ENCODE results near the gene AKAP13.

The AKAP13 gene

DNA sequence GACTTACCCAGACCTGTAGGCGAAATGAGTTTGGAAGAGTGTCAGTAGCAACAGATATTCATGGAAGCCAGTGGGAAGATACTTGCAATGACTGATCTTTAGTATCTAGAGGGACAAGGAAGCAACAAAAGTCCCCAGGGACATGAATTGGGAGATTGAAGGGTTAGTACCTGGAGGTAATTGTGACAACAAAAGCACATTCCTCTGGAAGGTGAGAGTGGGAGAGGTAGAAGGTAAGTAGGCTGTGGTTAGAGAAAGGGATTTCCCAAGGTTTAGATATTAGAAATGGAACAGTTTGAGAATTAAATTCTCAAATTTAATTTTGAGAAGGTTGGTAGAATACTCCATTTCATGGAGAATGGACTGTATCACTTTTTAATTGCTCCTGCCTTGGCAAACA is 191.4 kb downstream of the AKAP13 start:
- CTCF ChIA-PET: interaction anchor here (1.0 kb wide), 1 partner anchor 12 kb away, joined by 3 read pairs; no protein-coding TSS in a partner anchor
- no peak overlapping the region for H3K4me3 ChIP-seq (ENCODE audit: low read depth, low read length)
- no peak for DNase-seq (ENCODE audit: low read depth, low spot score)
- POLR2A ChIA-PET: no interaction called here
- TF ChIP-seq, protein P1, sequence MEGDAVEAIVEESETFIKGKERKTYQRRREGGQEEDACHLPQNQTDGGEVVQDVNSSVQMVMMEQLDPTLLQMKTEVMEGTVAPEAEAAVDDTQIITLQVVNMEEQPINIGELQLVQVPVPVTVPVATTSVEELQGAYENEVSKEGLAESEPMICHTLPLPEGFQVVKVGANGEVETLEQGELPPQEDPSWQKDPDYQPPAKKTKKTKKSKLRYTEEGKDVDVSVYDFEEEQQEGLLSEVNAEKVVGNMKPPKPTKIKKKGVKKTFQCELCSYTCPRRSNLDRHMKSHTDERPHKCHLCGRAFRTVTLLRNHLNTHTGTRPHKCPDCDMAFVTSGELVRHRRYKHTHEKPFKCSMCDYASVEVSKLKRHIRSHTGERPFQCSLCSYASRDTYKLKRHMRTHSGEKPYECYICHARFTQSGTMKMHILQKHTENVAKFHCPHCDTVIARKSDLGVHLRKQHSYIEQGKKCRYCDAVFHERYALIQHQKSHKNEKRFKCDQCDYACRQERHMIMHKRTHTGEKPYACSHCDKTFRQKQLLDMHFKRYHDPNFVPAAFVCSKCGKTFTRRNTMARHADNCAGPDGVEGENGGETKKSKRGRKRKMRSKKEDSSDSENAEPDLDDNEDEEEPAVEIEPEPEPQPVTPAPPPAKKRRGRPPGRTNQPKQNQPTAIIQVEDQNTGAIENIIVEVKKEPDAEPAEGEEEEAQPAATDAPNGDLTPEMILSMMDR (IDR thresholded peaks at IDR 0.05; ENCODE audit: insufficient read depth, low read length, missing control alignments): no peak

- ChIA-PET CTCF (interaction anchor here (1.0 to 1.5 kb wide), 2 partner anchors 28 to 245 kb away, joined by 3 read pairs; no protein-coding TSS in a partner anchor), POLR2A (no interaction called here)
- no peak for DNase-seq (ENCODE audit: low read depth, low spot score)
- no peak overlapping the region for H3K4me3 ChIP-seq (ENCODE audit: low read depth, low read length)
- TF ChIP-seq, protein P1 (IDR thresholded peaks at IDR 0.05; ENCODE audit: insufficient read depth, low read length, missing control alignments): no peak
These were observed 196.0 kb downstream of the AKAP13 start for GRCh38 chr15:85576392-85576791.

GRCh38 chr15:85578941-85579701 is 198.7 kb downstream of the AKAP13 start:
- POLR2A ChIA-PET: no interaction called here
- no peak for DNase-seq (ENCODE audit: low read depth, low spot score)
- H3K4me3 ChIP-seq (ENCODE audit: low read depth, low read length): no peak overlapping the region
- TF ChIP-seq, protein P1 (IDR thresholded peaks at IDR 0.05; ENCODE audit: insufficient read depth, low read length, missing control alignments): no peak
- CTCF ChIA-PET: no interaction called here

- no peak overlapping the region for H3K4me3 ChIP-seq (ENCODE audit: low read depth, low read length)
- CTCF ChIA-PET: interaction anchor here (0.9 kb wide), 1 partner anchor 75 kb away, joined by 3 read pairs; no protein-coding TSS in a partner anchor
- POLR2A ChIA-PET: no interaction called here
- no peak for DNase-seq (ENCODE audit: low read depth, low spot score)
- TF ChIP-seq, protein P1 (IDR thresholded peaks at IDR 0.05; ENCODE audit: insufficient read depth, low read length, missing control alignments): no peak
These were observed 199.7 kb downstream of the AKAP13 start for GRCh38 chr15:85579957-85580694.

DNA sequence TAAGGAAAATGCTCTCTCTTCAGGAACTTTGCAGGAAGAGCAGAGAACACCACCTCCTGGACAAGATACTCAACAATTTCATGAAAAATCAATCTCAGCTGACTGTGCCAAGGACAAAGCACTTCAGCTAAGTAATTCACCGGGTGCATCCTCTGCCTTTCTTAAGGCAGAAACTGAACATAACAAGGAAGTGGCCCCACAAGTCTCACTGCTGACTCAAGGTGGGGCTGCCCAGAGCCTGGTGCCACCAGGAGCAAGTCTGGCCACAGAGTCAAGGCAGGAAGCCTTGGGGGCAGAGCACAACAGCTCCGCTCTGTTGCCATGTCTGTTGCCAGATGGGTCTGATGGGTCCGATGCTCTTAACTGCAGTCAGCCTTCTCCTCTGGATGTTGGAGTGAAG is 200.5 kb downstream of the AKAP13 start:
- CTCF ChIA-PET: interaction anchor here (0.9 kb wide), 1 partner anchor 76 kb away, joined by 3 read pairs; no protein-coding TSS in a partner anchor
- DNase-seq (ENCODE audit: low read depth, low spot score): no peak
- no peak overlapping the region for H3K4me3 ChIP-seq (ENCODE audit: low read depth, low read length)
- POLR2A ChIA-PET: no interaction called here
- TF ChIP-seq, protein P1 (IDR thresholded peaks at IDR 0.05; ENCODE audit: insufficient read depth, low read length, missing control alignments): no peak

- H3K4me3 ChIP-seq (ENCODE audit: low read depth, low read length): no peak overlapping the region
- DNase-seq (ENCODE audit: low read depth, low spot score): no peak
- TF ChIP-seq, protein P1 (IDR thresholded peaks at IDR 0.05; ENCODE audit: insufficient read depth, low read length, missing control alignments): no peak
- CTCF ChIA-PET: interaction anchor here (1.7 to 1.8 kb wide), 2 partner anchors 8 to 10 kb away, joined by 5 to 6 read pairs; no protein-coding TSS in a partner anchor
- POLR2A ChIA-PET: no interaction called here
These were observed 201.1 kb downstream of the AKAP13 start for GRCh38 chr15:85581495-85581894.
